HK-2 (cell line): ENCODE measurements around the gene ADAMTS14.
"Not testable (repeated sequence)": the region's sequence is repeated elsewhere in the genome, so short reads cannot be mapped to it uniquely, and the experiment has no call there.

Source experiments
- DNase-seq: peaks from one replicate; pipeline ENCODE4 v3.0.0-alpha.2; 2018; ENCODE audit not compliant: unreplicated experiment

Gene ADAMTS14, protein sequence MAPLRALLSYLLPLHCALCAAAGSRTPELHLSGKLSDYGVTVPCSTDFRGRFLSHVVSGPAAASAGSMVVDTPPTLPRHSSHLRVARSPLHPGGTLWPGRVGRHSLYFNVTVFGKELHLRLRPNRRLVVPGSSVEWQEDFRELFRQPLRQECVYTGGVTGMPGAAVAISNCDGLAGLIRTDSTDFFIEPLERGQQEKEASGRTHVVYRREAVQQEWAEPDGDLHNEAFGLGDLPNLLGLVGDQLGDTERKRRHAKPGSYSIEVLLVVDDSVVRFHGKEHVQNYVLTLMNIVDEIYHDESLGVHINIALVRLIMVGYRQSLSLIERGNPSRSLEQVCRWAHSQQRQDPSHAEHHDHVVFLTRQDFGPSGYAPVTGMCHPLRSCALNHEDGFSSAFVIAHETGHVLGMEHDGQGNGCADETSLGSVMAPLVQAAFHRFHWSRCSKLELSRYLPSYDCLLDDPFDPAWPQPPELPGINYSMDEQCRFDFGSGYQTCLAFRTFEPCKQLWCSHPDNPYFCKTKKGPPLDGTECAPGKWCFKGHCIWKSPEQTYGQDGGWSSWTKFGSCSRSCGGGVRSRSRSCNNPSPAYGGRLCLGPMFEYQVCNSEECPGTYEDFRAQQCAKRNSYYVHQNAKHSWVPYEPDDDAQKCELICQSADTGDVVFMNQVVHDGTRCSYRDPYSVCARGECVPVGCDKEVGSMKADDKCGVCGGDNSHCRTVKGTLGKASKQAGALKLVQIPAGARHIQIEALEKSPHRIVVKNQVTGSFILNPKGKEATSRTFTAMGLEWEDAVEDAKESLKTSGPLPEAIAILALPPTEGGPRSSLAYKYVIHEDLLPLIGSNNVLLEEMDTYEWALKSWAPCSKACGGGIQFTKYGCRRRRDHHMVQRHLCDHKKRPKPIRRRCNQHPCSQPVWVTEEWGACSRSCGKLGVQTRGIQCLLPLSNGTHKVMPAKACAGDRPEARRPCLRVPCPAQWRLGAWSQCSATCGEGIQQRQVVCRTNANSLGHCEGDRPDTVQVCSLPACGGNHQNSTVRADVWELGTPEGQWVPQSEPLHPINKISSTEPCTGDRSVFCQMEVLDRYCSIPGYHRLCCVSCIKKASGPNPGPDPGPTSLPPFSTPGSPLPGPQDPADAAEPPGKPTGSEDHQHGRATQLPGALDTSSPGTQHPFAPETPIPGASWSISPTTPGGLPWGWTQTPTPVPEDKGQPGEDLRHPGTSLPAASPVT

DNA sequence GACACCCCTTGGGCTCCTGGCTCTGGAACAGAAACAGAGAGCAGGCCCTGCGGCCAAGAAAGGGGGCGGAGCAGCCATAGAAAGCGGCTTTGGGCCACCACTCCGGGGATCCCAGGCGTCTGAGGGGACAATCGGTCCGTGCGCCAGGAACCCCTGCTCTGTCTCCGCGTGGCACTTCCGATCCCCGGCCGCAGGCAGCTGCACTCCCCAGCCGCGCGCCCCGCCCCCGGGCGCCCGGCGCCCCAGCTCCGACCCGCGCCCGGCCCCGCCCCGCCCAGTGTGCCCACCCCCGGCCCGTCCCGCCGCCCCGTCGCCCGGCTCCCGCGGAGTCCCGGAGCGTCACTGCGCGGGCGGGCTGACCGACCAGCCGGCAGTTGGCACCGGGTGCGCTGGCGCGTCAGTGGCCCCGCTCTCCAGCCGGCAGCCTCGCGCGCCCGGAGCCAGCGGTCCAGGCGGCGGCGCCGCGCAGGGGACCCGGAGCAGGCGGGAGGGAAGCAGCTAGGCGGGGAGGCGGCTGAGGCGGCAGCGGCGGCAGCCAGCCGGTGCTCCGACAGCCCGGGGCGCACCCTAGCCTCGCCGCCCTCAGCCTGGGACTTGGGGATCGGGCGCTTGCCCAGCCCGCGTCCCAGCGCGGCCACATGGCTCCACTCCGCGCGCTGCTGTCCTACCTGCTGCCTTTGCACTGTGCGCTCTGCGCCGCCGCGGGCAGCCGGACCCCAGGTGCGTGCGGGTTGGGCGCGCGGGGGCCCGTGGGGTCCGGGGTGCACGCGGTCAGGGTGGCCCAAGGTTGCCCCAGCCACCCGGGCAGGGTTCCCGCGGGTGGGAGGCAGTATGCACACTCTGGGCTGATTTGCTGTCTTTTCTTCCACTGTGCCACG lies at the start of gene ADAMTS14:
ADAMTS14 (plus strand) TSS at position 342 of the 878 bp plus-strand sequence; CDS start at position 639, 297 bp downstream.
- DNase-seq: peak; percentile 34

DNA sequence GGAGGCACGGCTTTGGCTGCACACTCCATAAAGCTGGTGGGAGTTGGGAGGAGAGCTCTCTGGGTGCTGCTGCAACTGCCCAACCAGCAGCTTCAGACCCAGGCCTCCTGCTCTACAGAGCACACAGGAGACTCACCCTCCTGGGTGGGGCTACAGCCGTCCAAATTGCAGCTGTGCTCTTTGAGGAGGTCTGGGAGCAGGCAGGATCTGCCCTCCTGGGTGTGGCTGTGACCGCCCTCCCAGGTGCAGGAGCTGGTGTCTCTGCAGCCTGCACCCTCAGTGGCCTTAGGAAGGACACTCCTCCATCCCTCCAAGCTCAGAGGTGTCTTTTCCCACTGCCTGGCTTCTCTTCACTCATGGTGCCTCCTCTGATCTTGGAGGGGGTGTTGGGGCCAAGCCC lies 49.8 kb upstream of the ADAMTS14 start:
- DNase-seq: no peak

DNA sequence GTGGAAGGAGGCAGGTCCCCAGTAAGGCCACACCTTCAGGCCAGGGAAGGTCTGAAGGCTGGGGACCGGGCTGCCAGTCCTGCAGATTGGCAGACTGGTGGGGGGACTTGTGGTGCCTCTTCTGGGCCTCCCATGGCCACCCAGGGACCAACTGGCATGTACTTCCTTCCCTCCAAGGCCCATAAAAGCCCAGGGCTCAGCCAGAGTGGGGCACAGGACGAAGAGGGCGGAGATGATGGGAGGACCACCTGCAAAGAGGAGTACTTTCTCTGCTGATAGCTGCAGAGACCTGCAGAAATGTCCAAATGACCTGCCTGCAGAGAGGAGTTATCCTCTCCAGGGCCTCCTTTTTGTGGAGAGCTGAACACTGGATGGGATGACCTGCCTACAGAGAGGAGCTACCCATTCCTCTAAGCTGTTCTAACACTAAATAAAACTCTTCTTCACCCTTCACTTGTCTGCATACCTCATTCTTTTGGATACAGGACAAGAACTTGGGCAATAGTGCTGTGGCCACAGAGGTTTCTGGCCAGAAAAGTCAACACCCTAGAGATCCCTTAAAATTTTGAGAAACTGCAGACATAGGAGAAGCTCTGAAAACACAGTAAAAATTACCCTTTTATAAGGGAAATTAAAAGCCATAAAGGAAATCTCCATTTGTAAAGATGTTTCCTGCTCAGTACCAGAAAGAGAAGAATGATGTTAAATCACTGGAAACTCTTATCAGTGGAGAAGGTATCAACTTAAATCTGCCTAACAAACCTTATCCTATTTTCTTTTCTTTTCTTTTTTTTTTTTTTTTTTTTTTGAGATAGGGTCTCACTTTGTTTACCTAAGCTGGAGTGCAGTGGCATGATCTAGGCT lies 49.1 kb upstream of the ADAMTS14 start:
- no peak for DNase-seq

DNA sequence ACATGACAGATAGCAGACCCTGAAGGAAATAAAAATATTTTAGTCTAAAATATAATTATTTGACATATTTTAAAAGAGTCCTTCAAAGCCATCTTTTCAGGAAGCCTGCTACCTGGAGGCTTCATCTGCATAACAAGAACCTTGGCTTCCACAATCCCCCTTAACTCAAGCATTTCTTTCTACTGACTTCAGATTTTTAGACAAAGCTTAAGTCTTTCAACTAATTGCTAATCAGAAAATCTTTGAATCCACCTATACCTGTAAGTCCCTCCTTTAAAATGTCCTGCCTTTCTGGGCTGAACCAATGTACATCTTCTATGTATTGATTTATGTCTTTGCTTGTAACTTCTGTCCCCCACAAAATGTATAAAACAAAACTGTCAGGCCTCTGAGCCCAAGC lies 46.2 kb upstream of the ADAMTS14 start:
- no peak for DNase-seq

DNA sequence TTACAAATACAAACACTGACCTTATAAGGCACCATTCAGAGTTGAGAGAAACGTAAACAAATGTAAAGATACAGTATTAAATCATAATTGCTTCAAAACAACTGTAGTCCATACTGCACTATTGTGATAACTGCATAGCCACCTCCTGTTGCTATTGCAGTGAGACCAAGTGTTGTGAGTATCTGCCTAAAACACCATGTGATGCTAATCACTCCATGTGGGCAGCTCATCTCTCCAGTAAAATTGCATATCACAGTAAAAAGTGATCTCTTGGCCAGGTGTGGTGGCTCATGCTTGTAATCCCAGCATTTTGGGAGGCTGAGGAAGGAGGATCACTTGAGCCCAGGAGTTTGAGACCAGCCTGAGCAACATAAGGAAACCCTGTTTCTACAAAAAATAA lies 43.0 kb upstream of the ADAMTS14 start:
- no peak for DNase-seq

DNA sequence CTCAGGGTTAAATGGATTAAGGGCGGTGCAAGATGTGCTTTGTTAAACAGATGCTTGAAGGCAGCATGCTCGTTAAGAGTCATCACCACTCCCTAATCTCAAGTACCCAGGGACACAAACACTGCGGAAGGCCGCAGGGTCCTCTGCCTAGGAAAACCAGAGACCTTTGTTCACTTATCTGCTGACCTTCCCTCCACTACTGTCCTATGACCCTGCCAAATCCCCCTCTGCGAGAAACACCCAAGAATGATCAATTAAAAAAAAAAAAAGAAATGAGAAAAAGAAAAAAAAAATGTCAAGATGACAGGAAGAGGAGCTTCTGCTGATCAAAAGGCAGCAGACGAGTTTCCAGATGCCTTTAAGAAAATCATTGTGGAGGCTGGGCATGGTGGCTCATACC lies 40.6 kb upstream of the ADAMTS14 start:
- DNase-seq: not testable (repeated sequence)

DNA sequence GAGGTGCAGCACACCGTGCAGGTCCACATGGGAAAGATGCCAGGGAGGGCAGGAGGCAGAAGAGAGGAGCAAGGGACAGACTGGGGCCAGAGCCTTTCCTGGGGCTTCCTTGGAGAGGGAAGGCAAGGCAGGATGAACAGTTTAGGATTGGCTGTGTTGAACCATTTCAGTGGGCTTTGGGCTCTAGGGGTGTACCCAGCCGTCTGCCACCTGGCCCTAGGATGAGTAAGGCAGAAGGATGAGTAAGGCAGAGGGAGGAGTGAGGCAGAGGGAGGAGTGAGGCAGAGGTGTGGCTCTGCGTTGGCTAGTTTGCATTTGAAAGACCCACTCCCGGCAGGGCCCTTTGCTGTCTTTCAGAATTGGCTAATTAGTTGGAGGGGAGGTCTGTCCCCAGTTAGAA lies 38.3 kb upstream of the ADAMTS14 start:
- no peak for DNase-seq

DNA sequence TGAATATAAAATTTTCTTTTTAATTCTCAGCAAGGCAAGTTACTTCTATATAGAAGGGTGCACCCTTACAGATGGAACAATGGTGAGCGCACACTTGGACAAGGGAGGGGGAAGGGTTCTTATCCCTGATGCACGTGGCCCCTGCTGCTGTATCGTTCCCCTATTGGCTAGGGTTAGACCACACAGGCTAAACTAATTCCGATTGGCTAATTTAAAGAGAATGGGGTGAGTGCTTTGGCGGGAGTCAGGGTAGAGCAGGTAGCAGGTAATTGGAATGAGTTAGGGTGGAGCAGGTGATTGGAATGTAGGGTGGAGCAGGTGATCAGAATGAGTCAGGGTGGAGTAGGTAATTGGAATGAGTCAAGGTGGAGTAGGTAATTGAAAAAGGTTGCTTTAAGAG lies 37.8 kb upstream of the ADAMTS14 start:
- not testable (repeated sequence) for DNase-seq

DNA sequence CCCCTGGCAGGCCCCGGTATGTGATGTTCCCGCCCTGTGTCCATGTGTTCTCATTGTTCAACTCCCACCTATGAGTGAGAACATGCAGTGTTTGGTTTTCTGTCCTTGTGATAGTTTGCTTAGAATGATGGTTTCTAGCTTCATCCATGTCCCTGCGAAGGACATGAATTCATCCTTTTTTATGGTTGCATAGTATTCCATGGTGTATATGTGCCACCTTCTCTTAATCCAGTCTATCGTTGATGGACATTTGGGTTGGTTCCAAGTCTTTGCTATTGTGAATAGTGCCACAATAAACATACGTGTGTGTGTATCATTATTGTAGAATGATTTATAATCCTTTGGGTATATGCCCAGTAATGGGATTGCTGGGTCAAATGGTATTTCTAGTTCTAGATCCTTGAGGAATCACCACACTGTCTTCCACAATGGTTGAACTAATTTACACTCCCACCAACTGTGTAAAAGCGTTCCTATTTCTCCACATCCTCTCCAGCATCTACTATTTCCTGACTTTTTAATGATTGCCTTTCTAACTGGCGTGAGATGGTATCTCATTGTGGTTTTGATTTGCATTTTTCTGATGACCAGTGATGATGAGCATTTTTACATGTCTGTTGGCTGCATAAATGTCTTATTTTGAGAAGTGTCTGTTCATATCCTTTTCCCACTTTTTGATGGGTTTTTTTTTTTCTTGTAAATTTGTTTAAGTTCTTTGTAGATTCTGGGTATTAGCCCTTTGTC lies 32.5 kb upstream of the ADAMTS14 start:
- DNase-seq: not testable (repeated sequence)

DNA sequence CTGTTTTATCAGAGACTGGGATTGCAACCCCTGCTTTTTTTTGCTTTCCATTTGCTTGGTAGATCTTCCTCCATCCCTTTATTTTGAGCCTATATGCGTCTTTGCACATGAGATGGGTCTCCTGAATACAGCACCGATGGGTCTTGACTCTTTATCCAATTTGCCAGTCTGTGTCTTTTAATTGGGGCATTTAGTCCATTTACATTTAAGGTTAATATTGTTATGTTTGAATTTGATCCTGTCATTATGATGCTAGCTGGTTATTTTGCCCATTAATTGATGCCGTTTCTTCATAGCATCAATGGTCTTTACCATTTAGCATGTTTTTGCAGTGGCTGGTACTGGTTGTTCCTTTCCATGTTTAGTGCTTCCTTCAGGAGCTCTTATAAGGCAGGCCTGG lies 29.0 kb upstream of the ADAMTS14 start:
- not testable (repeated sequence) for DNase-seq

DNA sequence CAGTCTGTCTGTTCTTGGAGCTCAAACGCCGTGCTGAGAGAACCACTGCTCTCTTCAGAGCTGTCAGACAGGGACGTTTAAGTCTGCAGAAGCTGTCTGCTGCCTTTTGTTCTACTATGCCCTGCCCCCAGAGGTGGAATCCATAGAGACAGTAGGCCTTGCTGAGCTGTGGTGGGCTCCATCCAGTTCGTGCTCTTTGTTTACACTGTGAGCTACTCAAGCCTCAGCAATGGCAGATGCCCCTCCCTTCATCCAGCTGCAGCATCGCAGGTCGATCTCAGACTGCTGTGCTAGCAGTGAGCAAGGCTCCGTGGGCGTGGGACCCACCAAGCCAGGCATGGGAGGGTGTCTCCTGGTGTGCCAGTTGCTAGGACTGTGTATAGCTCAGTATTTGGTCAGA lies 27.3 kb upstream of the ADAMTS14 start:
- not testable (repeated sequence) for DNase-seq

DNA sequence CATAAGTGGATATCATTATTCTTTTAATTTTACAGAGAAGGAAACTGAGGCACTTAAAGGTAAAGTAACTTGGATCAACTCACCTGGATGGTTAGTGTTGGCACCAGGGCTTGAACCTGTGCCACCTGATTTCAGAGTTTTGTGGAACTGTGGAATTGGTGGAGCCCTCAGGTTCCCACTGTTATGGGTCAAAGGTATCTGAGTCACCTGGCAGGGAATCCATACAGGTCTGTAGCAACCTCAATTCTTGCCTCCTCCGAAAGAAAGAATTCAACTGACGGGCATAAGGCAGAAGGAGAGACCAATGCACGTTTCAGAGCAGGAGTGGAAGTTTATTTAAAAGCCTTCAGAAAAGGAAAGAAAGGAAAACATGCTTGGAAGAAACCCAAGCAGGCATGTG lies 25.2 kb upstream of the ADAMTS14 start:
- DNase-seq: no peak

DNA sequence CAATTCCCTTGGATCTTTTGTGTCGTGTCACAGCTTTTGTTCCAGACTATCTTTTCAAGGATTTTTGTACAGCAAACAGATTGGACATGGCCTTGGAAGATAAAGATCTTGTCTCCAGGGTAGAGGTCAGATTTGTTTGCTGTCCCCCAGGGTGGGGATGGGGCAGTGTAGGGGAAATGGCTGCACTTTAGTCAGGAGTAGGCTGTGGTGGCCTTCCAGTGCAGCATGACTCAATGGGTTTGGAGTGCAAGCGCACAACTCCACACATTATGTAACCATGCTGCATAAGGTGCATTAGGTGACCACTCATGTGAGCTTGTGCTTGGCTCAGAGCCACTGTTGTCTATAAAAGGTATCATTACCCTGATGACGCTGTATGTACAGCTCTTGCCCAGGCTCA lies 23.9 kb upstream of the ADAMTS14 start:
- no peak for DNase-seq

DNA sequence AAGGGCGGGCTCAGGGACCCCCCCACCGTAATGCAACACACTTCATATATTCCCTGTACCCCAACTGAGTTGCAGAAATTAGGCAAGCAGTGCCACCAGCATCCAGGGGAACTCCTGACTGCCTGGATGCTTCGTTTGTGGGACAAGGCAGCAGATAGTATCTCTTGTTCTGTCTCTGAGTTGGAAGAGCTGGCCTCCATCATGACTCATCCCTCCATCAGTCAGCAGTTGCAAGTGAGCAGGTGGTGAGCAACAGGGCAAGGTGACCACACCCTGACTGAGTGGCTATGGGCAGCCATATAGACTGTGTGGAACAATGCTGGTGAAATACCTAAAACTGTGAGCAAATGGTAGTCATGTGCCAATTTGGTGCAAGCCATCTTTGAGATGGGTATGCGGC lies 22.8 kb upstream of the ADAMTS14 start:
- DNase-seq: no peak

DNA sequence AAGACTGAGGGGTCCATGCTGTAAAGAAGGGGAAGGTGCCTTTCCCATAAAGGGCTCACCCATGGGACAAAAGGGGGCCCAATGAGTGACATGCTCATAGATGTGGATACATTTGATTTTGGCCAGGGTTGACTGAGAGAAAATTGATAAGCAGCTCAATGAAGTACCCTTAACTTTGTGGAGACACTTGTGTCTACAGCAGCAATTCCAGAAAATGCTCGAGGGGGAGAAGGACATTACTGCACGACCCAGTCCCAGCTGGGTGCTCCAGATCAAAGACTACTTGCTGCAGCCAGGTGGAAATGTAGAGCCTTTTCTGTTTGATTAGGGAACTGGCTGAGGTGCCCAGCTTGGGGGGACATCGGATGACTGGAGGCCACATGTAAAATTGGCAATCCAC lies 22.2 kb upstream of the ADAMTS14 start:
- no peak for DNase-seq

DNA sequence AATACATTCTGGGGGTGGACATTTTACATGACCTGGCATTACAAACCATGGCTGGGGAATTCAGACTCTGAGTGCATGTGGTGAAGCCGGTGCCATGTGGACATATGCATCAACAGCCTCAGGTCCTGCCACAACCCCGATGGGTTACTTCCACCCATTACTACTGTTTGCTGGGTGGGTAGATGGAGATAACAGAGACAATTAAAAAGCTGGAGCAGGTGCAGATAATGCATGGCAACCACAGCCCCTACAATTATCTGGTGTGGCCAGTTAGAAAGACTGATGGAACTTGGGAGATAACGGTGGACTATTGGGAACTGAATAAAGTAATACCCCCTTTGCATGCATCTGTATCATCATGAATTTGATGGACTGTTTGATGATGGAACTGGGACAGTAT lies 21.6 kb upstream of the ADAMTS14 start:
- no peak for DNase-seq

DNA sequence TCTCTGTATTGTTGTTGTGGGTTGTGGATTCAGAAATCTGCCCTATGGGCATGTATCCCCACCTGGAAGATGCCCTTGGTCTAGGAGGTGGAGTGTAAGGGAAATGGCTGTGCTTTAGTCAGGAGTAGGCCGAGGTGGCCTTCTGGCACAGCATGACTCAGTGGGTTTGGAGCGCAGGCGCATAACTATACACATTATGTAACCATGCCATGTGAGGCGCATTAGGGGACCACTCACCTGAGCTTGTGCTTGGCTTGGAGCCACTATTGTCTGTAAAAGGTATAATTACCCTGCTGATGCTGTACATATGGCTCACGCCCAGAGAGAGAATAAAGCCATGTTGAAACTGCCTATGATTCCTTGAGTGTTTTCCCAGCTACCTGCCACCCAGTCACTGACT lies 20.6 kb upstream of the ADAMTS14 start:
- DNase-seq: no peak

DNA sequence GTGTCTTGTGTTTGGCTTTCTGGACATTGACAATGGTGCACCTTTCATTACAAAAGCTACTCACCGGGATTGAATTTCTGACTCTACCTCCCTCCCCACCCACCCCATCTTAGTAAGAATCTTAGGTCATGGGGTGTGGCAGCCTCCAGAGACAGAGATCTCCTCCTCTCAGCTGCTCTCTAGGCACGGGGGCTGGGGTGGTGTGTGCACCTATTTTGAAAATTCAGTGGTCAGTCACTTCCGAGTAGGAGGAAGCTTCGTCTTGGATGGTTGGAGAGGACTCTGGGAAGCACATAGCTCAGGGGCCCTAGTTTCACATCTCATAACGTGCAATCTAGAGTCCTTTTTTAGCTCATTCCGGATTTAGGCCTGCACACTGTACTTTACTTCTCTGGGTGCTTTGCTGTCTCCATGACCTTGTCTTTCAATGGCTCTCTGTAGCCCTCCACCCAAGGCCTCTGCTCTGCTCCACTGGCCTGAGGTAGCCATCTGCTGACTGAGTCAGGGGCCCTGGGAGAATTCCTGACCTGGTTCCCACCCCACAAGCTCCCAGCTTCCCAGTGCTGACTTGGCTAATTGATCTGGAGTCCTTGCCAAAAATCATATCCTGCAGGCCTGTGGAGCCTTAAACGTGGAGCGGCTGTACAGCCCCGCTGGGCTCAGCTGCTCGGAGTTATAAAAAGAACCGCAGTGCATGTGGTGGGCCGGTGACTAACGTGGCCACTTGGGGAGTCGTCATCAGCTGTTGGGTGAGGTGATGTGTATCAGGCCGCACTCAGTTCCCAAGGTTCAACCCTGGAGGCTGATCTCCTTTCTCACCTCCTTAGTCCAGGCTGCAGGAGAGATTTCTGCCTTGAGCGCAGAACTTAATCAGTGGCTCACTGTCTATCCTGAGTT lies 19.3 kb upstream of the ADAMTS14 start:
- DNase-seq: peak; percentile 79
